SKM-1 (cell line): Measurements from ENCODE around the gene IL20RB.

Source experiments
- DNase-seq: peaks from one replicate; lab custom pipeline; 2025; ENCODE audit not compliant: unreplicated experiment; lab: John Stamatoyannopoulos, UW

IL20RB gene

DNA sequence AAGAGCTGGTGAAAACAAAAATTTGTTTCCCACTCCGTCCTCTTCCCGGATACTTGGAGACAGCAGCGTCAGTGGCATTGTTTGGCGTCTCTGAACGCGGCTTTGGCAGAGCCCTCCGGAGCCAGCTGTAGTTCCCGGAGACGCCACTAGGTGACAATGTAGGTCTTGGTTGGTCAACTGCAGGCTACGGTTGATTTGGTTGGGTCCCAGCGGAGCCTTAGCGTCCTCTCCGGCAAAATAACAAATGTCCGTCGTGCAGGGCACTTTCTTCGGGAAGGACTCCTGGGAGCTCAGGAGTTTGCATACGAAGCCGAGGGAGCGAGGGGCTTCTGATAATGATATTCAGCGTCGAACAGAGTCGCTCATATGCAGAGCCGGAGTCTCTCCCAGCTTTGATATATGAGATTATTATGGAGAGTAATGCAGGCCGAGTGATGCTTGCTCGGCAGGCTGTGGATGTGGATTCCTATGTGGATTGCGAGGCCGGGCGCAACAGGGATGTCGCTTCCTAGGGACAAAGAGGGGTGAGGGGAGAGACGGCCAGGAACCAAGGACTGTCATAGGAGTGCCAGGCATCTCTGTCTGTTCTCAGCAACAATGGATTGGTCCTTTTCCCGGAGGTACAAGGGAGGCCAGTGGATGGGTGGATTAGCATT, 74.8 kb downstream of the IL20RB start:
- DNase-seq: peak; percentile 9

DNA sequence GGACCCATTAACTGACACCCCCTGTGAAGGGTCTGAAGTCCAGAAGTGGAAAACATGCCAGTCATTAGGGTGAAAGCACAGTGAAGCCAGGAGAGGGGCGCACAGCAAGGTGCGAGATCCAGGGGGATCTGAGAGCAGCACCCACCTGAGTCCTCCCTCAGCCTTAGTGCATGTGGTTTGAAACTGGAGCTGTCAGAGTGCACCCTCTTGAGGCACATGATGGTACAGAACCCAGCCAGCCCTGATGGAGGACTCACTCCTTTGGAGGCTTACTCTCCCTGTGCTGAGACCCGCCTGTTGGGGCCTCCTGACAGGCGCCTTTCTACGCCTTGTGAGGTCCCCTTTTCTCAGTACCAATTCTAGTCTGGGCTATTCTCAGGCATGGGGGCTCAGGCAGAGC, 77.8 kb downstream of the IL20RB start:
- DNase-seq: no peak

GRCh38 chr3:137039570-137039969, 81.8 kb downstream of the IL20RB start:
- DNase-seq: no peak

DNA sequence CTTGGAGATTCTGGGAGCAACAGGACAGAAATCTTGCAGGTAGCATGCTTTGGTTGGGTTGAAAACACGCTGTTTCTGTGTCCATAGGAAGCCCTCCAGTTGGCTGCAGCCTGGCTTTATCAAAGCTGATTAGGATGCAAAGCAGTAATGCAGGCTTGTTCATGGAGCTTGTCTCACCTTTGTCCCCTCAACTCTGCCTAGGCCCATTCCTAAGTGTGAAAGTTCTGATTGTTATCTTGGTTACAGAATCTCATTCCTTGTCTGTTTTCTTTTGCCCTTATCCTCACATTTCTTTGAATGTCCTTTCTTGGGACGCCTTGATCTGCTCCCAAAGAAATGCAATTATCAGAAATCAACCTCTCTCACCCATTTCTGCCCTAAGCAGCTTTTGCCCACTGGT, 83.5 kb downstream of the IL20RB start:
- DNase-seq: no peak

DNA sequence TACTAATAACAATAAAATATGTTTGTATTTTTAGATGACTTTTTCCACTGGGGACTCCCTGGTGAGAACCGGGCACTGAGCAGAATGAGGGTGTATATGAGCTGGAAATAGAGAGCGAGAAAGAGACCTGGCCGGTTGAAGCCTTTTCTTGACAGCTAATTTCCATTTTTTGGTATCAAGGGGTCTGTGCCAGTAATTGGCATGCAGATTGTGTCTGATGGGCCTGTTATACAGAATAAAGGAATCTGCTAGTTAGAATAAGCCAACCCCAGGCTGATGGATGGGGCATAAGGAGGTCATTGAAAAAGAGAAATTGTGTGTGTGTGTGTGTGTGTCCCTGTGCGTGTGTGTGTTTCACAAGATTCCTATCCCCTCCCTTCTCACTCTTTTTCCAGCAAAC, 83.9 kb downstream of the IL20RB start:
- no peak for DNase-seq

GRCh38 chr3:137046747-137047146, 89.0 kb downstream of the IL20RB start:
- DNase-seq: no peak

- DNase-seq: no peak
Measured at GRCh38 chr3:137047240-137047639, 89.5 kb downstream of the IL20RB start.

DNA sequence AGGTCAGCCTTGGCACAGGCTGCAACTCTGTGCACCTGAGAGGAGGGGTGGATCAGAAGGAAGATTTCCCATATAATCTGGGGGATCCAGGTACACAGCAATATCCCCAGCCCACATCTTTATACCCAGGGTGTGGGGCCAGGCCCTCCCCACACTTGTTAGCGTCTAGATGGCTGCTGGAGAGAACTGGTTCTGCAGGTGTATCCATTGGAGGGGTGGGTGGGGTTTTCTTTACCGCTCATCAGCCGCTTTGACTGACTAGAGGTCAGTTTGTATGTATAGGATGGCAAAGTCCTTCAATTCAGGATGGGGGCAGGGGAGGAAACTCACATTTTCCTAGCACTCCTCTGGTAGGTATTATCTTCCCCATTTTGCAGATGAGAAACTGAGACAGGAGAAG, 92.5 kb downstream of the IL20RB start:
- no peak for DNase-seq

- no peak for DNase-seq
Measured at GRCh38 chr3:137052298-137052697, 94.5 kb downstream of the IL20RB start.
